G401 (cell line): ENCODE data around the gene FREY1. TPM values are rescaled to one million over a fixed set of nuclear protein-coding genes. Genes with fewer than 3 reads are reported as not detected.

ENCODE experiments used
- total RNA-seq: library from RNA; depleted of rRNA; stranded (reverse); fragments of >200 nt; shearing (Covaris generic); gene quantifications from 2 replicates; pipeline ENCODE4 v1.2.3, GENCODE V29; 2014; rRNA removed

The FREY1 gene
- total RNA-seq, 1 experiment from 2014 or later: 0.24 TPM

Other genes starting within 250 kb of the FREY1 start
- gene CHST1, start 241.6 kb downstream of the FREY1 start, total RNA-seq: not detected in 2 replicates
- 2.3 and 3.3 TPM in 2 replicates for gene SLC35C1, start 102.1 kb downstream of the FREY1 start, total RNA-seq
- gene CRY2, start 59.8 kb downstream of the FREY1 start, total RNA-seq: 12.6 and 13.1 TPM in 2 replicates
- gene MAPK8IP1, start 21.6 kb downstream of the FREY1 start, total RNA-seq: 32.5 and 38.5 TPM in 2 replicates
- gene PEX16, start 10.6 kb upstream of the FREY1 start, total RNA-seq: 32.5 and 38.8 TPM in 2 replicates
- not detected in 2 replicates for gene LARGE2, start 15.4 kb upstream of the FREY1 start, total RNA-seq
- 2.5 and 6.7 TPM in 2 replicates for gene PHF21A, start 214.2 kb upstream of the FREY1 start, total RNA-seq